GM19023 (cell line): ENCODE measurements around the gene SRSF1.
"Not testable (repeated sequence)": the region's sequence is repeated elsewhere in the genome, so short reads cannot be mapped to it uniquely, and the experiment has no call there.

Experiments
- ATAC-seq: cut with Tn5 transposase; IDR thresholded peaks from one replicate; pipeline ENCODE4 v1.9.1; 2021; ENCODE audit warnings: mild to moderate bottlenecking, moderate library complexity; ENCODE audit not compliant: unreplicated experiment

SRSF1 gene

DNA sequence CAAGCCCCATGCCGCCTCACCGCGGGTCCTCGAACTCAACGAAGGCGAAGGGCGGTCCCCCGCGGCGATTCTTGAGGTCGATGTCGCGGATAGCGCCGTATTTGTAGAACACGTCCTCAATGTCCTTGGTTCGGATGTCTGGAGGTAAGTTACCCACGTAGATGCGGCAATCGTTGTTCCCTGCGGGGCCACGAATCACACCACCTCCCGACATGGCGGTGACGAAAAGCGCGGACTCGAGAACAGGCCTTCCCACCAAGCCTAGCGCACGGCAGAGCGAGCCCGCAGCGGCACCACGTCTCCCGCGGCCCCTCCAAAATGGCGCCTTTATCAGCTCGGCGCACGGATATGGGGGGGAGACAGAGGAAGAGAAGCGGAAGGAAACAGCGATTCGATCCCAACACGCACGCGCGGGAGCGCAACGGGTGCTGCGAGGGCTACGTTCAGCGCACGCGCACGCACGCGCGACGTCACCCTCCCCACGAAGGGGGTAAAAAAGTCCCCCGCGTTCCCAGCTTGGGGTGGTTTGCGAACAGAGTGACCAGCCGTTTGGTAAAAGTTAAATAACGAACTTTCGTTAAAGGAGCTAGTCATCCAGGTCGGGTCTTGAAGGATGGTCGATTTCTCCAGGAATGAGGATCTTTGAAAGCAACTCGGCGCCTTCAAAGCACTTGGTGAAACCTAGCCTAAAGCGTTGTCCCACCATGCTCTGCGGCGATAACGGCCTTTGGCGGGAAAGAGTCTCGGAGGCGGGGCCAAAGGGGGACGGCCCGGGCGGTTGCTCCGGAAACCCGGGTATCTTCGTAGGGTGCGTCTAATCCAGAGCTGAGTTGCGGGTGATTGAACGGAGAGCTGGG lies at the start of gene SRSF1:
SRSF1 (minus strand) TSS at position 323 of the 857 bp plus-strand sequence; CDS start at position 214, 109 bp downstream.
- ATAC-seq: peak; percentile 93

DNA sequence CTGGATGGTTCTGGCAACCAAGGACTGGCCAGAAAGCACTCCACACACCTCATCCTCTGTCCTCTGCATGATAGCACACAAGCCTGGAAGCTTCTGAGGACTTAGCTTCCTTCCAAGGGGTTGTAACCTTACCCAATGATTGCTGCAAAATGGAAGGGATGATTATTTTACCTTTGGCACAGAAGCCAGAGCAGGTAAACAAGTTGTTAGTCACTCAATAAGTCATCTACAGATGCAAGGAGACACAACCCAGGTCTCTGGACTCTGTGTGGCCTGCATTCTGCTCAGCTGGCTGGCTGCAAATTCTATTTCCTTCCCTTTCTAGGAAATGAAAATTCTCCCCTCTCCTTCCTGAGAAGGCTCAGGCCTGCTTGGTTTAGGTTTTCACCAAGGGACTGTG lies 49.4 kb upstream of the SRSF1 start:
- no peak for ATAC-seq

DNA sequence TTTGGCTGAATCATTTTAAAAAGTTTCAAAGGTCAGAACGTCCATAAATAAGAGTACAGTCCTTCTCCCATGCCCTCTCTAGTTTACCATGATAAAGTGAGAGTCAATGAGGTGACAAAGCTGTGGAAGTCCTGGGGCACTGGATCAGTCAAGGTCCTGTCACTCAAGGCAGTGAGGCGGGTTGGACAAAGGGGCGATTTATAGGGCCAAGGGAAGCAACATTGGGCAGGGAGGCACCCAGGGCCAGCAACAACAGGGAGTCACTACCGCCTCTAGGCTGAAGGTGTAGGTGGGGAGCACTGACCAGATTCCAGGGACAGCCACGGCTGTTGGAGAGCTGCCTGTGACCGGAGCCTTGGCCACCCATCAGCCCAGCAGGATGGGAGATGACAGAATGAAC lies 47.6 kb upstream of the SRSF1 start:
- no peak for ATAC-seq

GRCh38 chr17:58052945-58053715 lies 46.1 kb upstream of the SRSF1 start:
- ATAC-seq: no peak

DNA sequence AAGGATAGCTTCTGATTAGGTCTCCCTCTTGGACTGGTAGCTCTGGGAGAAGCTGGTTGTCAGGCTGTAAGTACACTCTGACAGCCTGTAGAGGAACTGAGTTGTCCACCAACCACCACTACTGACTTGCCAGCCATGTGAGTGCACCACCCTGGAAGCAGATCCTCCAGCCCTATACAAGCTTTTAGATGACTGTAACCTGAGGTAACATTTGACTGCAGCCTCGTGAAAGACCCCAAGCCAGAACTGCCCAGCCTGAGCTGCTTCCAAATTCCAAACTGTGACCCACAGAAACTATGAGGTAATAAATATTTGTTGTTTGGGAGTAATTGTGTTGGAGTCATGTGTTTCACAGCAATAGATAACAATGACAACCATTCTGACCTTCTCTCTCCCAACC lies 45.4 kb upstream of the SRSF1 start:
- ATAC-seq: no peak

- ATAC-seq: no peak
These were observed 44.4 kb upstream of the SRSF1 start for GRCh38 chr17:58051468-58051867.

DNA sequence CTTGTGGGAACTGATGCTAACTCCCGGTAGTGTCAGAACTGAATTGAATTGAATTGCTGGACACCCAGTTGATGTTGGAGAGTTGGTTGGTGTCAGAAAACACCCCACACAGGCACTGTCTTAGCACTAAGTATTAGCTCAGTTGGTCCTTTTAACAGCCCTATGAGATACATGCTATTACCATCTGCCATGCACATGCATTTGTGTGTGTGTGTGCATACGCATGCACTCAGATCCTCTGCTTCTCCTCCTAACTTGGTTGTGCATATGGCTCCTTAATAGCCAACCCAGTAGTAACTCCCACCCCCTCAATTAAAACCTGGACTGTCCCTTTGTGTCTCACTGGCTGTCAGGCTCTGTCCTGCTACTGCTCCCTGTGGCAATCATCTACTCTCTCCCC lies 43.9 kb upstream of the SRSF1 start:
- ATAC-seq: no peak

- ATAC-seq: no peak
These were observed 42.5 kb upstream of the SRSF1 start for GRCh38 chr17:58049533-58049932.

DNA sequence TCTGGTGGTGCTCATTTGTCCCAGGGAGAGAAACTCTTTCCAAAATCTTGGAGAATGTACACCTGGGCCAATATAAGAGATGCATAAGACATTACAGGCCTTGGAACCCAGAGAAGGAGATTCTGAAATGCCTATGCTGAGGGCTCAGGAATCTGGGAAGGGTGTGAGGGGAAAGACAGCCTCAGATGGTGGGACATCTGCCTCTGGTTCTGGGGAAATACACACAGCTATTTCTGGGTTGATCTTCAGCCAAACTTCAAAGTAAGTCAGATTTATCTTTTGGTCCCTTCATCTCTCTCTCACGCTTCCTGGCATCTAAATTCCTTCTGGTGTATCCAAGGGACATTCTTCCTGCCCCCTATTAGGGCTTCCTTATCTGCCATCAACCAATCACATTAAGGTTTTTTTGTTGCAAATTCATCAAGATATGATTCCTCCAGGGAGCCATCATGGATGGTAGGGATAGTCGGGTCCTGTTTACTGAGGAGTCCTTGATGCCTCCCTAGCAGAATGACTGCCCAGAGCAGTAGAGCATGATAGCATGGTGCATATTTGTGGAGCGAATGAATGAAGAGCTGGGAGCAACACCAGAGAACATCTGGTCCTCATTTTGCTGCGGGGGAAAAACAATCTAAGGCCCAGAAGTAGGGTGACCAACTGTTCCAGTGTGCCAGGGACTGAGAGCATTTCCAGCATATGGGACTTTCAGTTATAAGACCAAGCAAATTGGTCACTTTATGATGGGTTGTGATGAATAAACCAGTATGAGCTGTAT lies 40.5 kb upstream of the SRSF1 start:
- ATAC-seq: no peak

- no peak for ATAC-seq
These were observed 39.4 kb upstream of the SRSF1 start for GRCh38 chr17:58046239-58047094.

GRCh38 chr17:58044256-58044655 lies 37.2 kb upstream of the SRSF1 start:
- not testable (repeated sequence) for ATAC-seq

DNA sequence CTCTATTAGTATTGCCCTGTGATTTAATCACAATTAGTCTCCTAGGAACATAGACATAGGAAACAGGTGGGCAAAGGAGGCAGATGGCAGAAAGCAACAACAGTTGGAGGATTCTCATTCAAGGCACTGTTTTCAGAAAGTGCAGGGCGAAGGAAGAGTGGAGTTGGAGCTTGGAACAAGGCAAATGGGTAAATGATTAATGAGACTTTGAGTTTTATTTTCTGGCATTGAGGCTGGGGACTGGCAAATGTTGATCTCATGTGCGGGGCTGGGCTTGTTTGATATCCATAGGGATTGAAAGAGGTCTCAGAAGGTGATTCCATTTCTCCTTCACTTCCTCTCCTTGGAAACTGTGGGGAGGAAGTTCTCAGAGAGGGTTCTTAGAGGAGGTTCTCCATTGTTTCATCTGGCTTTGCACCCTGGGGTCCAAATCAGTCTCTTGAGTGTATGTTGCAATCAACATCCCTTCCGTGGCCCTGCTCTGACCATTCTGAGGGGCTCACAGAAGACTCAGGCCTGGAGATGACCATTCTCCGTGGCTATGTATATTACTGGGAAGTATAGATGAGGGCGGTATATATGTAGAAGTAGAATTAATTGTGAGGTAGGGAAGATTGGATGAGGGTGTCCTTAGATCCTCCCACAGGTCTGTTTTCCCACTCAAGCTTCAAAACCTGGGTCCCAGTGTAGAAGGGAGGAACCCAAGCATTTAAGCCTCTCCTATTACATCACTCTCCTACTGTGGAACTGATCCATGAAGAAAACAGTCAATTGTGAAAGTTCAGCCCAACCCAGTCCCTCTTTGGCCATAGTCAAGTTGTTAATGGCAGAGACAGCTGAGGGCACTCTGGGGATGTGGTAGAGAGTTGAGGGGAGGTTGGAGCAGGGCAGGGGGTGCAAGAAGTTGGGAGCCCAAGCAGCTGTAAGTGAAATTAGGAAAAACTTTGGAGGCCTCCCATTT lies 36.5 kb upstream of the SRSF1 start:
- no peak for ATAC-seq

- ATAC-seq: no peak
These were observed 34.1 kb upstream of the SRSF1 start for GRCh38 chr17:58041161-58041560.

DNA sequence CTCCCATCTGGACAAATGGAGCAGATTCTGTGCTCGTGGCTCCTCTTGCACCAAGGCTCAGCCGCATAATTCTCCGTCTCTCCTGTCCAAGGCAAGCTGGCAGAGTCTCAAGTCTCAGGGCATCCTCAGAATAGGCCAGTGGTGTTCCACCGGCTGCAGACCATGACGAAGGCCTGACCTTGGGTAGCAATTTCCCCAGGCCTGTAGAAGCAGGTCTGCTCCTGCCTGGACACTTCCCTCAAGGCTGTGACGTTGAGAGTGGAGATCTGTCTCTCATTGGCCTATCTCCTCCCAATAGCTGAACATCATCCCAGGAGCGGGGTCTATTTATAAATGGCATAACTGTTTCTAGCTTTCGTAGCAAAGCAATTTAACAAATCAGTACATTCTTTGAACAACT lies 33.3 kb upstream of the SRSF1 start:
- no peak for ATAC-seq

DNA sequence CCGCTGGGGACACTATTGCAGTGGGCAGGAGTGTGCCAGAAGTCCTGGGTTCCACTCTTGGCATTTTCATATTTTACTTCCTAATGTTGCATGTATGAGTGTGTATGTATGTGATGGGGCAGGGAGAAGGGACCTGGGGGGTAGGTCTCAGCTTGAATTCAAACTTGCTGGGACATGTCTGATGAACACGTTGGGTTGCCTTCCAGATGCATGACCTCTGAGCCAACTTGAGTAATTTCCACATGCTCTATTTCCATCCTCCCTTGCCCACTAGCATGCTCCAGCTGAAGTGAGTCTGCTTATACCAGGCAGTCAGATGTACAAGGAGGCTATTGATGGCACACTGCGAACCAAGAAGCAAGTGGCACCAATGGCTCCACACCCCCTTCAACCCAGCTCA lies 32.9 kb upstream of the SRSF1 start:
- ATAC-seq: no peak

DNA sequence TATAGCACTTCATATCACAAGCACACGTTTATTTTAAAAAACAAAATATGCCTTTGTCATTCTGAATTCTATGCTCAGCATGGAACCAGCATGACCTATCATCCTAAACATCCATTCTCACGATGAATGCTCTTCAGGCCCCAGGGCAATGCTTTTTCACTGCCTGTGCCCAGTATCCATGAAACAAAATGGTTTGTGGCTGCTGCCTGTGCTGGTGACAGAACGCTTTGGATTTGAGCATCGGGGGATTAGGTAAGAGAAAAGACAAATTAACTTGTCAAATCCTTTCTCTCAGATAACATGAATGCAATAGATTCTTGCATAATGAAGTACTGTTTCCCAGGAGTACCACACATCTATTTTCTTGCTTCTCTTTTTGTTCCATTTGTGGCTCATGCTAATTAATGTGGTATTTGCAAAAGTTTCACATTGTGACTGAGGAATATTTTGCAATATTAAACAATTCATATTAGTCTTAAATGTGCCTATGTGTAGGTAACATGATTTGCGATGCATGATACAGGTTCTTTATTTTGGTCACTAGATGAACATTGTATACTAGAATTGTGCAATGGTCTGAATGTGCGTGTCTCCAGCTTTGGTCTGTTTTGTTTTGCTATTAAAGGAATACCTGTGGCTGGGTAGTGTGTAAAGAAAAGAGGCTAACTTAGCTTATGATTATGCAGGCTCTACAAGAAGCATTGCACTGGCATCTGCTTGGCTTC lies 25.8 kb upstream of the SRSF1 start:
- ATAC-seq: no peak

GRCh38 chr17:58028578-58028977 lies 21.5 kb upstream of the SRSF1 start:
- no peak for ATAC-seq

- ATAC-seq: no peak
These were observed 13.4 kb upstream of the SRSF1 start for GRCh38 chr17:58020401-58020800.

- no peak for ATAC-seq
These were observed 12.5 kb upstream of the SRSF1 start for GRCh38 chr17:58019521-58019920.
